Measurements from ENCODE around the gene TMEM196. TPM values are rescaled to one million over a fixed set of nuclear protein-coding genes. Genes with fewer than 3 reads are reported as not detected.

Gene TMEM196
- not detected for total RNA-seq
- total RNA-seq (2013): not detected

DNA sequence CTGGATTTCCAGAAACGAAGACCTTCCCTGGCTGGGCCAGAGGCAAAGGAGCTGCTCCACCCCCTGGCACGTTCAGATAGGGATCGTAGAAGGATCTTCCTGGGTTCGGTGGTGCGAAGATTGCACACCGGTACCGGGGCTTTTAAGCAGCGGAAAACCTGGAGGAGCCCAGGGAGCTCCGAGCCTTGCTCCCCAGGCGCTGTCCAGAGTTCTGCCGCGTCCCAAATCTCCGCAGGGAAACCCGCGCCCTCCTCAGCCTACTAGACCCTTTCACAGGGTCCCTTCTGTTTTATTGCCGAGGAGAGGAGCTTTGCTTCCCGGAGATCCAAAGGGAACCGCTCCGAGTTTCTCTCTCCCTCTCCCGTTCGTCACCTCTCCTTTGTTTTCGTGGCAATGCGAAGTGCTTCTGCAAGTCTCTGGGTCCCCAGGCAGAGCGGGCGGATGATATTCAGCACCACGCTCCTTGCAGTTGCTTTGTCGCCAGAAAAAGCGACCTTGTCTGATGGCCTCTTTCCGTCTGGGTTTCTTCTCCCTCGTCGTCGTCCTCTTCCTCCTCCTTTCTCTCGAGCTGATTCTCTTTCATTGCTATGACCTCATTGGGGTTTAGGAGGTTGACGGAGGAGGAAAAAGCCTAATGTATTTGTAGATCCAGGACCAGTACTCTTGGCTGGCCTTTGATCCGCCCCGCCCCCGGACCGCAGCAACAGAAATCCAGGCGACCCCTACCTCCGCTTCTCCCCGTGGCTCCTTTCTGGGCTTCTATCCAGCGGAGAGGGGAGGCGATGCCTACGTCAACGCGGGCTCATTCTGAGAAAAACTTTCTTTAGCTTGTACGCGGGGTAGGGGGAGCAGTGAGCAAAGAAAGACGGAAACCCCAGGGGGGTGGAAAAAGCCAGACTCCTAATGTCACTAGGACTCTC lies at the start of gene TMEM196:
Gene TMEM196, minus strand, starts transcription at position 777 of the 920 bp plus-strand sequence. CDS start 921 bp downstream, outside the sequence.
- Mint-ChIP-seq H3K4me3 (no peak within 1 kb of the TSS), H3K36me3 (no peaks in the 10 kb centered on the region), H3K27me3 (ENCODE audit: low read depth in 2 of 2) (peaks cover 17 to 26% of the 10 kb centered on the region in 2 donors), H3K4me1 (peaks cover 0 to 5% of the 10 kb centered on the region in 2 donors), H3K9me3 (peaks cover 0 to 4% of the 10 kb centered on the region in 2 donors), H3K27ac (no peak within 1 kb of the TSS)
- Histone ChIP-seq H3K36me3 (ENCODE audit: control insufficient read depth, insufficient read depth, low read length) (no peaks in the 10 kb centered on the region), H3K4me1 (ENCODE audit: control insufficient read depth, insufficient read depth, low read length) (peaks cover 6% of the 10 kb centered on the region), H3K4me3 (ENCODE audit: low read length) (no peak within 1 kb of the TSS), H3K9me3 (ENCODE audit: control insufficient read depth, insufficient read depth, low read length) (no peaks in the 10 kb centered on the region), H3K27ac (ENCODE audit: low read length) (no peak within 1 kb of the TSS), H3K27me3 (ENCODE audit: control insufficient read depth, insufficient read depth, low read length) (peaks cover 18% of the 10 kb centered on the region)
- DNase-seq (peak in 1 of 2 donors; percentile 3), ATAC-seq (no peak)
- WGBS (ENCODE audit: insufficient coverage): 5% methylated on average over 47 of the region's 49 CpGs
- intact Hi-C loops (cut with micrococcal nuclease): no loop called here
- TF ChIP-seq, protein P1, sequence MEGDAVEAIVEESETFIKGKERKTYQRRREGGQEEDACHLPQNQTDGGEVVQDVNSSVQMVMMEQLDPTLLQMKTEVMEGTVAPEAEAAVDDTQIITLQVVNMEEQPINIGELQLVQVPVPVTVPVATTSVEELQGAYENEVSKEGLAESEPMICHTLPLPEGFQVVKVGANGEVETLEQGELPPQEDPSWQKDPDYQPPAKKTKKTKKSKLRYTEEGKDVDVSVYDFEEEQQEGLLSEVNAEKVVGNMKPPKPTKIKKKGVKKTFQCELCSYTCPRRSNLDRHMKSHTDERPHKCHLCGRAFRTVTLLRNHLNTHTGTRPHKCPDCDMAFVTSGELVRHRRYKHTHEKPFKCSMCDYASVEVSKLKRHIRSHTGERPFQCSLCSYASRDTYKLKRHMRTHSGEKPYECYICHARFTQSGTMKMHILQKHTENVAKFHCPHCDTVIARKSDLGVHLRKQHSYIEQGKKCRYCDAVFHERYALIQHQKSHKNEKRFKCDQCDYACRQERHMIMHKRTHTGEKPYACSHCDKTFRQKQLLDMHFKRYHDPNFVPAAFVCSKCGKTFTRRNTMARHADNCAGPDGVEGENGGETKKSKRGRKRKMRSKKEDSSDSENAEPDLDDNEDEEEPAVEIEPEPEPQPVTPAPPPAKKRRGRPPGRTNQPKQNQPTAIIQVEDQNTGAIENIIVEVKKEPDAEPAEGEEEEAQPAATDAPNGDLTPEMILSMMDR (IDR thresholded peaks at IDR 0.05): no peak

DNA sequence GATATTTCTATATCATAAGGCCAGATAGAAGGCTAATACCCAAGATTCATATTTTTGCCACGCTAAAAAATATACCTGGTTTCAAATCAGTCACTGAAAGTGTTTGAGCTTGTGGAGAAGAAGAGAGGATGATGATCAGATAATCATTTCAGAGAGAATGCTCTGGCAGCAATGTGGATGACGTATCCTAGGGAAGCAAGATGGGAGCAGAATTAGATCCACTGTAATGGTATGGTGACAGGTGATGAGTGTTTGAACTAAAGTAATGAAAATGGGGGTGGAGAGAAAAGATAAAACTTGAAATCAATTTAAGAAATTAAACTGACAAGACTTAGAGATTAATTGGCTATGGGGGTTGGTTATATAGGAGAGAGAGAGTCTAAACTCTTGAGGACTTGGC lies 42.7 kb upstream of the TMEM196 start:
- no peaks in the 10 kb centered on the region for H3K4me1 ChIP-seq (ENCODE audit: control insufficient read depth, insufficient read depth, low read length)
- H3K36me3 ChIP-seq (ENCODE audit: control insufficient read depth, insufficient read depth, low read length): no peaks in the 10 kb centered on the region
- no peaks in the 10 kb centered on the region for H3K27me3 ChIP-seq (ENCODE audit: control insufficient read depth, insufficient read depth, low read length)
- H3K27me3 Mint-ChIP-seq (ENCODE audit: low read depth in 2 of 2): no peaks in the 10 kb centered on the region
- H3K9me3 Mint-ChIP-seq: peaks cover 7 to 9% of the 10 kb centered on the region in 2 donors
- no peaks in the 10 kb centered on the region for H3K4me1 Mint-ChIP-seq
- no peak overlapping the region for H3K27ac ChIP-seq (ENCODE audit: low read length)
- H3K4me3 Mint-ChIP-seq: no peak overlapping the region
- 84% methylated on average over 2 of the region's 2 CpGs for WGBS (ENCODE audit: insufficient coverage)
- H3K4me3 ChIP-seq (ENCODE audit: low read length): no peak overlapping the region
- TF ChIP-seq, protein P1 (IDR thresholded peaks at IDR 0.05): no peak
- ATAC-seq: no peak
- no peaks in the 10 kb centered on the region for H3K9me3 ChIP-seq (ENCODE audit: control insufficient read depth, insufficient read depth, low read length)
- H3K27ac Mint-ChIP-seq: no peak overlapping the region
- H3K36me3 Mint-ChIP-seq: no peaks in the 10 kb centered on the region
- intact Hi-C loops (cut with micrococcal nuclease): no loop called here
- DNase-seq: no peak

DNA sequence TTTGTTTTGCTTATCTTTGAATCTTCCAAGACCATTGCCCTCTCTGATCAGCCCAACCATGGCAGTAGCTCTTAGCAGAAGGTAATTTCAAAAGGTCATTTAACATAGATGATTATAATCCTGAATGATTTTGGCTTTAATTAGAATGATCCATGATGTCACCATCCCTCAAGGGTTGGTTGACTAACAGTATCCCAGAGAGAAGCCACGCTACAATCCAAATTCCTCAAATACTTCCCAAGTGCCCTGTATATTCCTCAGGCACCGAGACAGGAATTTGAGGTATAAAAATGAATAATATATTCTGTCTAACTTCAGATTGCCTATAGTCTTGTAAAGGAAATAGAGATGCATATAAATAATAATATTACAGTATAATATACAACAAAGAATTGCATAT lies 42.1 kb upstream of the TMEM196 start:
- WGBS (ENCODE audit: insufficient coverage): no CpG with 5 or more reads among the region's 2 CpGs
- Mint-ChIP-seq H3K4me3 (no peak overlapping the region), H3K9me3 (peaks cover 7 to 9% of the 10 kb centered on the region in 2 donors), H3K27me3 (ENCODE audit: low read depth in 2 of 2) (no peaks in the 10 kb centered on the region), H3K36me3 (no peaks in the 10 kb centered on the region), H3K4me1 (no peaks in the 10 kb centered on the region), H3K27ac (no peak overlapping the region)
- H3K27me3 ChIP-seq (ENCODE audit: control insufficient read depth, insufficient read depth, low read length): no peaks in the 10 kb centered on the region
- DNase-seq: no peak
- no peak for ATAC-seq
- H3K9me3 ChIP-seq (ENCODE audit: control insufficient read depth, insufficient read depth, low read length): no peaks in the 10 kb centered on the region
- TF ChIP-seq, protein P1 (IDR thresholded peaks at IDR 0.05): no peak
- H3K27ac ChIP-seq (ENCODE audit: low read length): no peak overlapping the region
- no peaks in the 10 kb centered on the region for H3K4me1 ChIP-seq (ENCODE audit: control insufficient read depth, insufficient read depth, low read length)
- no peaks in the 10 kb centered on the region for H3K36me3 ChIP-seq (ENCODE audit: control insufficient read depth, insufficient read depth, low read length)
- H3K4me3 ChIP-seq (ENCODE audit: low read length): no peak overlapping the region
- intact Hi-C loops (cut with micrococcal nuclease): no loop called here
